Fibroblast of skin of left quadriceps (primary cell): ENCODE results near the gene KIF18A.

Experiments used
- DNase-seq, 2 experiments: peaks; one replicate each; pipeline ENCODE4 v3.0.0-alpha.2; 2013; ENCODE audit warnings: low read depth in 2 of 2

The KIF18A gene

GRCh38 chr11:28043930-28044709, 63.8 kb downstream of the KIF18A start:
- DNase-seq, result no peak

- no peak for DNase-seq
These were observed 67.6 kb downstream of the KIF18A start for GRCh38 chr11:28040384-28040783.

DNA sequence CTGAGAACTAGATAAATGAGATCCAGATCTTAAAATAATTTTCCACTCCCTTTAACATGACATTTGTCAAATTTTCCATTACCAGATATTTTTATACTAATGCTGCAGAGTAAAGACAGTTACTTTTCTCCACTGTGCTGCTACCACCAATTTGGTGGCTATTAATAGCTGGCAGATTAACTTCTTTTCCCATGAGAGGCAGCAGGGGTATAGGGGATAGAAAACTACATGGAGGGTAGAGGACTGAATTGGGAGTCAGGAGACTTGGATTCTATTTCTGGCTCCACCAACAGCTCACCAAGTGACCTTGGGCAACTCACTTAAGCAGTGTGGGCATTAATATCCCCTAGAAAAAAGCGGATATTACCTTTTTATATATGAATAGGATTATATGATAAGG, 69.2 kb downstream of the KIF18A start:
- DNase-seq, result no peak

- no peak for DNase-seq
These were observed 81.2 kb downstream of the KIF18A start for GRCh38 chr11:28026634-28027290.

GRCh38 chr11:28017816-28018215, 90.1 kb downstream of the KIF18A start:
- DNase-seq, result peak; percentile 44 to 54

GRCh38 chr11:28011813-28012212, 96.1 kb downstream of the KIF18A start:
- DNase-seq, result no peak

DNA sequence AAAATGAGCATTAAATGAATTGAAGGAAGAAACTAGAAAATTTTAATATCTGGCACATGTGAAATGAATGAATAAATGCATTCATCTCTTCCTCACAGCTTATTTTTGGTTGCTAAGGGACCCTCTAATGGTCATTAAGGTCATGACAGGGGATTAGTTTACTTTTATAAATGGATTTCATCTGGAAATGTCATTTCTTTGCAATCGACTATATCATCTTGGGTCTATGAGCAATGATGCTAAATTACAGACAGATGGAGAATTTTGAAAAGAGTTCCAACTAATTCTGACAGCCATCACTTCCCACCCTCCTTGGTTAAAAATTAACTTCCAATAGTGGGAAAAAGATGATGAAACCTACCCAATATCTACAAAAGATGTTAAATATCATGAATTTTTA, 98.0 kb downstream of the KIF18A start:
- peak; percentile 20 to 25 for DNase-seq

DNA sequence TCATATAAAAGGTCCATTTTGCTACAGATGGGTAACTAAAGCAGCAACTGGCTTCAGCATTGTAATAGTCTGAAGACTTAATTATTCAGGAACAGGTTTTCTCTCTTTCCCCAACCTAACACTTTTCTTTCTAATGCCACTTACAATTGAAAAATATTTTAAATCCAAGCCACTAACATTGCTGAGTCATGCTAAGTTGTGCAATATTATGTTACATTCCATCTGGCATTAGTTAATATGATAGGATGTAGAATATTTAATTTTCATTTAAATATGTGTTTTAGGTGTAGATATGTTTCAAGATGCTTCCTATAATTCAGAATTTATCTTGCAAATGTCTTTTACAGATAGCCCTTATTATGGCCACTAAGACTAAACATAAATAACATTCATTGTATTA, 98.6 kb downstream of the KIF18A start:
- DNase-seq, result peak; percentile 64 to 69

DNA sequence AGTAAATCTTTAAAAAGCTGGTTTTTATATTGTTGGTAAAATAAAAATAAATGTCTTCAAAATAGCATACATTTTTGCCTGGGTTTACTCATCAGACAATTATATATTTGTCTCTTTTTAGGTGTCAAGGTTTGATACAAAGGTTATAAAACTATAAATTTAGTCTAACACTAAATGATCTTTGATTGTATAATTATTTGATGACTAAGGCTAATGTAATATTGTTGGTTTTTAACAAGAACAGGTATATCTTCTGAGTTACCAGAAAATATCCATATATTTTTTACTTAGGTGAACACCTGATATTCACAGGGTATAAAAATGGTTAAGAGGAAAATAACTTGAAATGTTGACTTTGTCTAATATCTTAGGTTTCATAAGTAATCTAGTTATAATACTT, 104.3 kb downstream of the KIF18A start:
- DNase-seq, result no peak

- DNase-seq, result no peak
These were observed 109.4 kb downstream of the KIF18A start for GRCh38 chr11:27998552-27998951.

- no peak for DNase-seq
These were observed 110.6 kb downstream of the KIF18A start for GRCh38 chr11:27997344-27997743.

GRCh38 chr11:27996066-27996465, 111.9 kb downstream of the KIF18A start:
- no peak for DNase-seq

GRCh38 chr11:27995083-27995482, 112.9 kb downstream of the KIF18A start:
- no peak for DNase-seq

- DNase-seq, result no peak
These were observed 116.2 kb downstream of the KIF18A start for GRCh38 chr11:27991736-27992135.

DNA sequence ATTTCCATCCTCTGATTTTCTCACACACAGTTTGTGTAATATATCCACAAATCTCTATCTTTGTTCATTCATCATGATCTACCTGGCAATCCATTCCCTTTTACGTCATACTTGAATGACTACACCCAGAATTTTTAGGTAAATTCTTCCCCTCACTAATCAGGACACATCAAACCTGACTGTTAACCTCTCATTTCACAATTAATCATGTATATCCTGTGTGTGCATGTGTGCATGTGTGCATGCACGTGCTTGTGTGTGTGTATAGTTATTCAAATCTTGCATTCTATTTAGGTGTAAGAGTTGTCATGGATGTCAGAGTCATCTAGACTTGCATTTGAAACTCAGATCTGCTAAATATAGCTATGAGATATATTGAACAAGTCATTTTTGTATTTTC, 130.4 kb downstream of the KIF18A start:
- no peak for DNase-seq

- no peak for DNase-seq
These were observed 130.9 kb downstream of the KIF18A start for GRCh38 chr11:27977031-27977430.

DNA sequence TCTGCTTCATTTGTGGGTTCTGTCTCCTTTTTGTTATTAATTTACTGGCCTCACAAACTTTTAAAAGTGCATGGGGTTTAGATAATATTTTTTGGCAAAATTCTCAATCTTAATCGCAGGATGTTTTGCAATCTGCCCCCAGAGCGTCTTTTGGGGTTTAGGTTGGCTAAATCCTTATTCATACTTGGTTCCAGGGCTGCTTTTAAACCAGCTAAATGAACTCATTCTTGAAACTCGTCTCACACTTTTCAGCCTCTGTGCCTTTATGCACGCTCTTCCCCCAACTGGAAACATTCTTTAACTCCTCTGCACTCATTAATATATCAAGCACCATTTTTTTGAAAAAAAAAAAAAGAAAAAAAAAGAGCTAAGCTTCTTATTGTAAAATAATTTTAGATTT, 131.7 kb downstream of the KIF18A start:
- DNase-seq, result no peak

DNA sequence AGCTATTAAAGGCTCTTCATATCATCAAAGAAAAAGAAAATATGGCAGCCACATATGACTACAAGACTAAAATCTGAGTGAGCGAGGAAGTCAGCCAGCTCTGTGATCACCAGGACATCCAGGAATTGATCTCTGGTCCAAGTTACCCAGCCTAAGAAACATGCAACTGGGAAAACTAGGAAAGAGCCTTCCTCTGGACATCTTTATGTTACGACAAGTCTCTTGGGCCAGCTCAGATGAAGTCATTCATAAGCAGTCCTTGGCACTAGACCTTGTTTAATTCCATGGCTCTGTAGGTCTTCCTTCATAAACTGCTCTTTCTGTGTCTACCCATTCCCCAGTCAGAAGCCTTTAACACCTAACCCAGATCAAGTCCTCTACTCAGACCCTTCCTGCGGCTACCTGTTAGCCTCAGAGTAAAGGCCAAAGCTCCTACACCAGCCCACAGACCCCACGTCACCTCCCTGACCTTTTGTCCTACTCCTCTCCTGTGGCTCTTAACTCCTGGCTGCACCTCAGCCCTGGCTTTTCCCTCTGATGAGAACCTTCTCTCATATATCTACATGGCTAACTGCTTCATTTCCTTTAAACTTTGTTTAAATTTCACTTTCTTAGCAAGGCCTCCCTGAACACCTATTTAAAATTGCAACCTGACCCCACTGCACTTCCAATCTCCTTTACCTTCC, 134.0 kb downstream of the KIF18A start:
- DNase-seq, result no peak

- DNase-seq, result peak; percentile 62
These were observed 135.3 kb downstream of the KIF18A start for GRCh38 chr11:27972522-27973170.

- DNase-seq, result peak; percentile 54
These were observed 136.8 kb downstream of the KIF18A start for GRCh38 chr11:27971171-27971570.
